Omental fat pad (tissue), 4 donors: ENCODE data around the gene PRKCB. TPM values are rescaled to one million over a fixed set of nuclear protein-coding genes. Genes with fewer than 3 reads are reported as not detected.

Experiments
- ATAC-seq: fragments of 150-250 bp; one replicate; pipeline ENCODE4 v1.9.1; 2016; ENCODE audit warnings: mild to moderate bottlenecking, moderate library complexity; ENCODE audit not compliant: low FRiP score
- DNase-seq: peaks from one replicate; pipeline ENCODE4 v3.0.0-alpha.2; 2019; ENCODE audit warnings: low spot score
- total RNA-seq, 4 donors: library from RNA; depleted of rRNA; stranded (reverse); fragments of >200 nt; gene quantifications; one replicate each; pipeline ENCODE4 v1.1.0, GENCODE V29; 2016
- TF ChIP-seq, protein P1 (sequence below), 3 donors: fragments of 450-650 bp; IDR thresholded peaks; one replicate each; pipeline ENCODE4 v1.5.1; 2016 to 2017; ENCODE audit warnings: antibody characterized with exemption in 3 of 3, mild to moderate bottlenecking in 3 of 3, moderate library complexity in 2 of 3

Gene PRKCB
- total RNA-seq, 4 donors from 2014 or later: 5.3 to 18.6 (median 11.1) TPM

DNA sequence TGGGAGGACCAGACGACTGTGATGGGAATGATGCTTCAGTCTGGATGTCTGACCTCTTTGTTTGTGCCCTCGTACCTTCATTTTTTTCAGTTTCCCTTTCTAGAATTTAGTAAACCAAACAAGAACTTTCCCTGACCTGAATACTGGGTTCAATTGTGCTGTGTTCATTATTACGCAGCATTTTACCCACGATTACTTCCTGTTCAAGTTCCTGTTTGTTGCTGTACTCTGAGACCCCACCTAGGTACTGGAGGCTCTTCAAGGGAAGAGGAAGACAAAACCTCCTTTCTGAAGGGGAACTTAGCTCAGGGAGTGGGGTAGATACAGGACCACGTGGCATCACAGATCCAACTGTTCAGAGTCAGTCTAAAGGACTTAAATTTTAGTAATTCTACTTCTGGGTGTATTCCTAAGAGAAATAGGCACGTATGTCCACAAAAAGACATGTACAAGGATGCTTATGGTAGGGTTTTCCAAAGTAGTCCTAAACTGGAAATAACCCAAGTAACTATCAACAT is 9.2 kb upstream of the PRKCB start:
- DNase-seq (no peak), ATAC-seq (no peak)
- TF ChIP-seq, protein P1, sequence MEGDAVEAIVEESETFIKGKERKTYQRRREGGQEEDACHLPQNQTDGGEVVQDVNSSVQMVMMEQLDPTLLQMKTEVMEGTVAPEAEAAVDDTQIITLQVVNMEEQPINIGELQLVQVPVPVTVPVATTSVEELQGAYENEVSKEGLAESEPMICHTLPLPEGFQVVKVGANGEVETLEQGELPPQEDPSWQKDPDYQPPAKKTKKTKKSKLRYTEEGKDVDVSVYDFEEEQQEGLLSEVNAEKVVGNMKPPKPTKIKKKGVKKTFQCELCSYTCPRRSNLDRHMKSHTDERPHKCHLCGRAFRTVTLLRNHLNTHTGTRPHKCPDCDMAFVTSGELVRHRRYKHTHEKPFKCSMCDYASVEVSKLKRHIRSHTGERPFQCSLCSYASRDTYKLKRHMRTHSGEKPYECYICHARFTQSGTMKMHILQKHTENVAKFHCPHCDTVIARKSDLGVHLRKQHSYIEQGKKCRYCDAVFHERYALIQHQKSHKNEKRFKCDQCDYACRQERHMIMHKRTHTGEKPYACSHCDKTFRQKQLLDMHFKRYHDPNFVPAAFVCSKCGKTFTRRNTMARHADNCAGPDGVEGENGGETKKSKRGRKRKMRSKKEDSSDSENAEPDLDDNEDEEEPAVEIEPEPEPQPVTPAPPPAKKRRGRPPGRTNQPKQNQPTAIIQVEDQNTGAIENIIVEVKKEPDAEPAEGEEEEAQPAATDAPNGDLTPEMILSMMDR (IDR thresholded peaks at IDR 0.05): no peak

GRCh38 chr16:23827057-23827456 is 8.7 kb upstream of the PRKCB start:
- no peak for DNase-seq
- TF ChIP-seq, protein P1 (IDR thresholded peaks at IDR 0.05): no peak
- ATAC-seq: no peak

GRCh38 chr16:23829454-23829853 is 6.3 kb upstream of the PRKCB start:
- ATAC-seq (no peak), DNase-seq (no peak)
- TF ChIP-seq, protein P1 (IDR thresholded peaks at IDR 0.05): no peak

GRCh38 chr16:23830276-23830675 is 5.5 kb upstream of the PRKCB start:
- ATAC-seq (no peak), DNase-seq (no peak)
- TF ChIP-seq, protein P1 (IDR thresholded peaks at IDR 0.05): no peak

DNA sequence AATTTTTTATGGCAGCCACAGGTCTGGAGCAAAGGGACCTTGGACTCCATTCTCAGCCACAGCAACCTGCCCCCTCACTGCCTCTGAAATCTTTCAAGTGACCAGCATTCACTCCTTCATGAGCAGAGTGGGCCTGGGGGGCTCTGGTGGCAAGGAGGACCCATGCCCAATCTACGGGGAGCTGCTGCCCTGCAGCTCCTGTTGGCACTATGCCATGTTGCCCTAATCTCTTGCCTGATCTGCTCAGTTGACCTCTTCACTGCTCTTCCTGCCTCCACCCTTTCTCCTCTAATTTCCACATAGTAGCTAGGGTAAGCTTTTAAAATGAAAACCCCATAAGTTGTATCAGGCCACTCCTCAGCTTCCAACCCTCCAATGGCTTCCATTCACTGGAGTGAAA is 2.9 kb upstream of the PRKCB start:
- TF ChIP-seq, protein P1 (IDR thresholded peaks at IDR 0.05): no peak

DNA sequence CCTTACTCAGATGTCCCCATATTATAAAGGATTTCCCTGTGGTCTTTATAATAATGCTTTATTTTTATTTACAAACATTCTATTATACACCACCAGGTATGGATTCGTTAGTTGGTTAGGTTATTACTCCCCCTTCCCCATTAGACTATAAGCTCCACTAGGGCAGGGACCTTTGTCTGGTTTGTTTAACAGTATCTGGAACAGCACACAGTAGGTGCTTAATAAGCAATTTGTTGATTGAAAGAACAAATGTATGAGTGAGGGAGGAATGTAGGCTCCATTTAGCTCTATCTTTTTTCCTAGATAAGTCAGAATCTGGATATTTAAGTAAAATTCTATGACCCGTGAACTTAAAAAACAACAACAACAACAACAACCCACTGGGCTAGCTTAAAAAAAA is 2.3 kb upstream of the PRKCB start:
- DNase-seq (no peak), ATAC-seq (no peak)
- TF ChIP-seq, protein P1 (IDR thresholded peaks at IDR 0.05): no peak

More for the DNA sequence above, 2.9 kb upstream of the PRKCB start:
- ATAC-seq: no peak
- no peak for DNase-seq

- DNase-seq (no peak), ATAC-seq (no peak)
- TF ChIP-seq, protein P1 (IDR thresholded peaks at IDR 0.05): no peak
These were observed 1.7 kb upstream of the PRKCB start for GRCh38 chr16:23833960-23834685.
